GM19023 (cell line): ENCODE data around the gene LYL1.

Source experiments
- ATAC-seq: cut with Tn5 transposase; IDR thresholded peaks from one replicate; pipeline ENCODE4 v1.9.1; 2021; ENCODE audit warnings: mild to moderate bottlenecking, moderate library complexity; ENCODE audit not compliant: unreplicated experiment

The LYL1 gene

DNA sequence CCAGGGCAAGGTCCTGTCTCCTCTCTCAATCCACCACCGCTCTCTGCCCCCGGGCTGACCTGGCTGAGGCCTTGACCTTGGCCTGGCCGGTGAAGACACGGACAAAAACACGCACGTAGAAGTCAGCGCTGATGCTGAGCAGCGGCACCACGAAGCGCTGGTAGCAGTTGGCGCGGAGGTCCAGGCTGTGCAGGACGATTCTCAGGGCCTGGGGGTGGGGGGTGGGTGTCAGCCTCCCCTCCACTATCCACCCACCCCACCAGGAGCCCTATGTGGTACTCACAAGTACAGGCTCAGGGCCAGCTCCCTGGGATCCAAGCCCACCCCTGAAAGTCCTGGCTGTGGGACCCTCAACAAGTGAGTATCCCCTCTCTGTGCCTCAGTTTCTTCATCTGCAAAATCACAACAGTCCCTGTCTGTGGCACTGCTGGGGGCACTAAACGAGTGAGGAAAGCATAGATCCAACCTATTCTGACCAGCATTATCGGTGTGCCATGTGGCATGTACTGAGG, 7.5 kb upstream of the LYL1 start:
- ATAC-seq: no peak

DNA sequence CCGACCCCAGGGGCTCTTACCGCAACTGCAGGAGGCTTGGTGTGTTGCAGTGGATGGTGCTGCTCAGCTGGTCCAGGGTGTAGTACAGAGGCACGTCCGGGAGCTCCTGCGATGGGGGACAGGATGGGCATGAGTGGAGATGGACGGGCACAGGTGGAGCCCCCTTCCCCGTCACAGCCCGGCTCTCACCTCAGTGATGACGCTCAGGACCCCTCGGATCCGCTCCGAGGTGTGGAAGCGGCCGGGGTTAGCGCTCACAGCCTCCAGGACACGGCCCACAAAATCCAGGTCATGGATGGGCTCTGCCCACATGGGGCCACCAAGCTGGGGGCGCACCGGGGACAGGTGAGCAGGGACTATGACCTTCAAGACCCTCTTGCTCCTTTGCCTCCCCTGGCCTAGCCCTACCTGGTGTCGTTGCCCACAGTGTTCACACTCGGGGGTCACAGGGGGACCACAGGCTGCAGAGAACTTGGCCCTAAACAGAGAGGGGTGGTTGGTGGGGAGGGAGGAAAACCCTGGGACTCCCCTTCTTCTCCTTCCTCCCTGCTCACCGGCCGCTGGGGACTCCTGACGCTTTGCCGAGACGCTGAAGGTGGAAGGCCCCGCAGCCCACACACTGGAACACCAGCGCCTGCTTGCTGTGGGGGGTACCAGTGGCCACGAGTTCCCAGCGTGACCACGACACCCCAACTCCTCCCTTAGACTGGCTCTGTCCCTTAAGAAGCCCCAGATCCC, 6.9 kb upstream of the LYL1 start:
- ATAC-seq: no peak

DNA sequence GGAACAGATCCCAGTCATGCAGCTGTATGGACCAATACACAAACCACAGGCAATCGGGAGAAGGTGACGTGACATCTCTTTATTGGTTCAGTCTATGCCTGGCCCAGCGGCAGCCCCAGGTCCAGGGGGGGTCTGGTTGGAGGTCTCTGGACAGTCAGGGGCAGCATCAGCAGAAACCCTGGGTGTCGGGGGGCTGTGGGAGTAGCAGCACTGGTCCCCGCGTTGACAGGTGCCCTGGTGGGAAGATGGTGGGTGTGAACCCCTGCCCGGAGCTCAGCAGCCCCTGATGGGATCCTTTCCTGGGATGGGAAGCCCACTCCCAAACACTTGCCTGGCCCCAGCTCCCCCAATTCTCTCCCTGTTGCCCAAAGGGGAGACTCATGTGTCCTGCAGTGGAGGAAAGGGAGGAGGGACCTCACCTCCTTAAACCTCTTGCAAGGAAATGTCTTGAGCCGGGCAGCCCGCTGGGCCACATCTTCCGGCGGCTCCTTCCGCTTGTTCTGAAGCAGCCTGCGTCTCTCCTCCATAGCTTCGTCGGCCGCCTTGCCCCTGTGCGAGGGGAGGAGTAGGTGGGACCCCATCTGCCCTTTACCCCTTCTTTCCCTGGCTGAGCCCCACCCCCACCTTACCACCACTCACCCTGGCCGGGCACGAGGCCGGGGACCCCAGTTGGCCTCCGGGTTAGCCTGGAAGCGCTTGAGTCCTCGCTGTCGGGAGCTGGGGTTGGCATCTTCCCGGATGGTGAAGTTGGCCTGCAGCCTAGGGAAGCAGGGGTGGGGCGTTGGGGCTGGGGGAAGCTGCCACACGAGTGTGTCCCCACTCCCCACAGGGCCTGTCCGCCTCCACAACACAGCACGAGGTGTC, 2.4 kb upstream of the LYL1 start:
- no peak for ATAC-seq

DNA sequence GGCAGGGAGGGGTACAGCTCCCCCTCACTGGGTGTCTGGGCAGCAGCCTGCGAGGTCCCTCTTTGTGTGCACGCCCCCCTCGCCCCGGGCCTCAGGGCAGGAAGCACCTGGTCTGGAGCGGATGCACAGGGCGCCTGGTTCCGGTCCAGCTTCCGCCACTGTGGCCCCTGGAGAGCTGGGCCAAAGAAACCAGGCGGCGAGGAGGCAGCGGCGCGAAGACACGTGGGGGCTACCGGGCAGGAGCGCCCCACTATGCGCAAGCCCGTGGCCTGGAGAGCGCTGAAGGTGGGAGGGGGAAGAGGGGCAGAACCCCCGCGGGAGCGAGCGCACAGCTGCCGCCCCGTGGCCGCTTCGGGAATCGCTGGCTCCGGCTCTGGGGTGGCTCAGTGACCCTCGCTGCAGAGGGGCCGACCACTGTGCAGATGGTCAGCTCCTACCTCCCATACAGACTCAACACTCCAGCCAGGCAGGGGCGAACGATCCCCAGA, 1.7 kb upstream of the LYL1 start:
- no peak for ATAC-seq

DNA sequence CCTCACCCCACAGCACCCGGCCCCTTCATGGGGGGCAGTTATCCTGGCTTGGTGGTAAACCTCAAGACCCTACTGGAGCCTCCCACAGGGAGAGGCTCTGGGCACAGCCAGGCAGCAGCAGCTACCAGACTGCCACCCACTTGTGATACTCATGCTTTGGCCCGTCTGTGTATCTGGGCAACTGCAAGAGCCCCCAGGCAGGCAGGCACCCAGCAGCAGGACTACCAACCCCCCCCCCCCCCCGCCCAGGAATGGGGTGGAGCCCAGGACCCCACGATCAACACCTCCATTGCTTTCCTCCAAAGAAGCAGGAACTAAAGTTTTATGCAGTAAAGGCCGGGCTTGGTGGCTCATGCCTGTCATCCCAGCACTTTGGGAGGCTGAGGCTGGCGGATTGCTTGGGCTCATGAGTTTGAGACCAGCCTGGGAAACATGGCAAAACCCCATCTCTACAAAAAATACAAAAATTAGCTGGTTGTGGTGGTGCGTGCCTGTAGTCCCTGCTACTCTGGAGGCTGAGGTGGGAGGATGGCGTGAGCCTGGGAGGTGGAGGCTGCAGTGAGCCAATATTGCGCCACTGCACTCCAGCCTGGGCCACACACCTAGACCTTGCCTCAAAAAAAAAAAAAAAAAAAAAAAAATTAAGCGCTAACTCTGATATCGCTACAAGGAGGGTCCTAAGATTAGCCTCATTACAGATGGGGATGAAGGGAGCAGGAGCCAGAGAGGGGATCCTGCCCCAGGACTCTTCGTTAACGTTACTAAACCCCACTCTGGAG, 1.1 kb upstream of the LYL1 start:
- ATAC-seq: no peak

DNA sequence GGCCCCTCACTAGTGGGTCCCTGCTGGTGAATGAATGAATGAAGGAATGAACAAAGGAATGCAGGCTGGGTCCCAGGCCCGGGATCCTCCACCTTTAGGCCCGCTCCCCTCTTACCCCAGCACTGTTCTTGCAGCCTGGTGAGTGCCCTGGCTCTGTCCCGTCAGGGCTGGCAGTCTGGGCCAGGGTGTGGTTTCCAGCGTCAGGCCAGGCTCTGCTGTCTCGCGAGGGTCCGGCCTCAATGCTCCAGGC, 317 bp downstream of the LYL1 start:
- ATAC-seq: no peak

DNA sequence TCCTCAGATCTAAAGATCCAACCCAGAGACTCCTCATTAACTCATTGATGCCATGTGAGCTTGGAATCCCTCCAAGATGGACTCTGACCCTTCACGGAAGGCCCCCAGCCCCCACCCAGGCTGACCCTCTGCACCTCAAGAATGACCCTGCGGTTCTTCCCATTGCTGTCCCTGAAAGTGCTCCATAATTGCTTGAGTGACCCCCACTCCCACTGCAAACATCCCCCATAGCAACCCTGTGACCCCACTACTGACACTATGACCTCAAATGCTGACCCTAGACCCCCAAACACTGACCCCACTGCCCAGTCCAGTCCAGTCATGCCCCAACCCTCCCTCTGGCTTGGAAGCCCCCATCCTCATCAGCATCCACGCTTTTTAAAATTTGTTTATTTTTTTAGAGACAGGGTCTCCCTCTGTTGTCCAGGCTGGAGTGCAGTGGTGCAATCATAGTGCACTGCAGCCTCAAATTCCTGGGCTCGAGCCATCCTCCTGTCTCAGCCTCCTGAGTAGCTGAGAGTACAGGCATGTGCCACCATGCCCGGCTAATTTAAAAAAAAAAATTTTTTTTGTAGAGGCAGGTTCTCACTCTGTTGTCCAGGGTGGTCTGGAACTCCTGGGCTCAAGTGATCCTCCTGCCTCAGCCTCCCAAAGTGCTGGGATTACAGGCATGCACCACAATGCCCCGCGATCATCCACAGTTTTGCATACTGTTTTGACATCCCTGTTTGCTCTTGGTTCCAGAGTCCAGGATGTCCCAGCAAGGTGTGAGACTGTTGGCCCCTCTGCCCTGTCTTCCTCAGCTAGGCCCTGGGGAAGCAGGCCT, 855 bp downstream of the LYL1 start:
- ATAC-seq: no peak

DNA sequence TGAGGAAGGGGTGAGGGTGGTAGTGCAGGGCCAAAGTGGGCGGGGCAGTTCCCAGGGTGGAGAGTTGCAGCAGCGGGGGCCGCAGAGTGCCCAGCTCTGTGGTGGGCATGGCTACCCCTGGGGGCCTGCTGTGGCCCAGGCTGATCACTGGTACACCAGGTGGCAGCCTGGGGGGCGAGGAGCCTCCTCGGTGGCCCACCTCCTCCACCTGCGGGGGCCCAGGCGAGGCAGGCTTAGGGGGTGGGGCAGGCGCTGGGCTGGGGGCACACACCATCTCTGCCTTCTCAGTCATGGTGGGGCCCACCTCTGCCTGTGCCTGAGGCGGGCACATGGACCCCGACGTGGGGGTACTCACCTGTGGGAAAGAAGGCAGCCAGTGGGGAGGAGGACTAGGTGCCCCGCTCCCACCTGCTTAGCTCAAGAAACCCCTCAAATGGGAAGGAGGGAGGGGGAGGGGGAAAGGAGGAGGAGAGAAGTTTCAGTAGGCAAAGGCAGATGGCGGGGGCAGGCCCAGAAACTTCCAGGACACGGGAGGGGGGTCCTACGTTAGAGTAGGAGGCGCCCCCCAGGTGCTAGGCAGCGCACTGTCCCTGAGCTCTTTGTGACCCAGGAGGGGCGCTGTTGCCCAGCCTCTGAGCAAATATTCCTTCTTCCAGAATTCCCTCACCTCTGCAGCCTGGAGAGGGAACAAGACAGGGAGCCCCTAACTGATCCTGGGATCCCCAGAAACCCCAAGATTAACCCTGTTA, 1.6 kb downstream of the LYL1 start:
- no peak for ATAC-seq

DNA sequence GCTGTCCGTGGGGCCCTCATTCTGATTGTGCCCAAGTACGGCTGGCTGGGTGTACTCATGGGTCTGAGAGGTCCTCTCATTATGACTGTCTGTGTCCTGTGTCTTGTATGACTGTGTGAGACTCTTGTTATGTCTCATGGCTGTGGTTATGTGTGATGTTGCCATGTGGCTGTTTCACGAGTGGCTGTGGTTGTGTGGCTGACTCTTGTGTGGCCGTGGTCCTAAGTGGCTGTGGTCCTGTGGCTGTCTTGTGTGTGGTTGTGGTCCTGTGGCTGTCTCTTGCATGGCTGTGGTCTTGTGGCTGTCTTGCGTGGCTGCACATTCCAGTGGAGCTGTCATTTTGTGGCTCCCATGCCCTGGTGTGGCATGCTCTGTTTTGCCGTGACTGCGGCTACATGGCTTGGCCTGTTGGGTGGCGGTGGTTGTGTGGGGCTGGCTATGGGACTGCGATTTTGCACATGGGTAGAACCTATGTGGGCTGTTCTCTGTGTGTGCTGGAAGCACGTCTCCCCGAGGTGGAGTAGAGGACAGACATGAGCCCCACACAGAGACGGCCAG, 2.5 kb downstream of the LYL1 start:
- no peak for ATAC-seq

DNA sequence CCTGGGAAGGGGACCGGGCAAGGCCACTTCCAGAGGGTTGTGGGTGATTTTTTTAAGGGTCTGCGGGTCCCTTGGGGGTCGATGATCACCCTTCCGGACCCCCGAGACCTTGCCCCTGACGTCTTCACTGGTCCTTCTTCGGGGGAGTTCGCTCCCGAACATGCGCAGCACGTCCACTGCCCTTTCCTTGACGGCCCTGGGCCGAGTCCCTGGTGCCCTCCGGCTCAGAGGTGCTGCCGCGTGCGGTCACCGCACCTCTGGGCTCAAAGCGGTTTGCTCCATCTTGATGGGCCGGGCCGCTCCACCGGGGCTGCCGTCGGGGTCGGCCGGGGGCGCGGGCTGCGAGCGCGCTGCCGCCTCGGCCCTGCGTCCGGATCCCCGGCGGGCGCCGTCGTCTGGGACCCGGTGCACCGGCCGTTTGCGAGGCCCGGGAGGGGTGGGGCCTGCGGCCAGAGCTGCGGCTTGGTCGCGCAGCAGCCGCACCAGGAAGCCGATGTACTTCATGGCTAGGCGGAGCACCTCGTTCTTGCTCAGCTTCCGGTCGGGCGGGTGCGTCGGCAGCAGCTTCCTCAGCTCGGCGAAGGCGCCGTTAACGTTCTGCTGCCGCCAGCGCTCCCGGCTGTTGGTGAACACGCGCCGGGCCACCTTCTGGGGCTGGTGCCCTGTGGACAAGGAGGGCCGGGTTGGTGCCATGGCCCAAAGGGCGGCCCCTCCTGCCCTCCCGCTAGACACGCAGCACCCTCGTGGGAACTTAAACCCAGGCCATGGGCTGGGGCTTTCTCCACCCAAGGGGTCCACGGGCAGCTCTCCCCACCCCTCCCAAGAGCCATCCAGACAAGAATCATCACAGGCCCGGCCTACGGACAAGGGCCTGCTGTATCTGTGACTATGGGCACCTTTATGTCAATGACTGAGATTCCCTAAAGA, 3.3 kb downstream of the LYL1 start:
- no peak for ATAC-seq

DNA sequence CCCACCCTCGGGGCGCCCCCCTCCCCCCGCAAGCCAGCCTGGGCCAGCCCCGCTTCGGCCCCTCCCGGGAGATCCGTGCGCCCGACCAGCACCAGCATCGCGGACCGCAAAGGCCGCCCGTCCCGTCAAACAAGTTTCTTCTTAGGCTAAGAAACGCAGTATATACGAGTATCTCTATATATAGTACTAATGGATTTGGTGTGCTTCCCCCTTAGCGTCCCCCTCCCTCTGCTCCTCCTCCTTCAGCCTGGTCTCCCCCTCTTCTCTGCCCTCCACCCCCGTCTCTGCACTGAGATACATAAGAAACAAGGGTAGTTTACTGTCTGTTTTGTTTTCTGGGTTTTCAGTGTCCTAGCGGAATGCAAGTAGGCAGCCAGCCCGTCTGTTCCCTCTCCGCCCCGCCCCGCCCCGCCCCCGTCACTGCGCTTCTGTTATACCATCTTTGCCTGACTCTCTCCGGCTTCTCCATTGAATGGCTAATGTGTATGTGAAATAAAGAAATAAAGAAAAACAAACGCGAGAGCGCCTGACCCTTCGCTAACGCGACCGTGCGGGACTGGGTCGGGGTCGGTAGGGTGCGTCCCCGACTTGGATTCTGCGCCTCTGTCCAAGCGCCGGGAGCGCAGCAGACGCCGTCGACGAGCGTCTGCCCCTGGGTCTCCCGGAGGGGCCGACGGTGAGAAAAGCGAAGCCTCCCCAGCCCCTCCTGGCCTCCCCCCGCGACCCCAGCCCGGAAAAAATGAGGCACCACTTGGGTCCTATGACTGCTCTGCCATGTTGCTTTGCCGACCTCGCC, 4.2 kb downstream of the LYL1 start:
- no peak for ATAC-seq

DNA sequence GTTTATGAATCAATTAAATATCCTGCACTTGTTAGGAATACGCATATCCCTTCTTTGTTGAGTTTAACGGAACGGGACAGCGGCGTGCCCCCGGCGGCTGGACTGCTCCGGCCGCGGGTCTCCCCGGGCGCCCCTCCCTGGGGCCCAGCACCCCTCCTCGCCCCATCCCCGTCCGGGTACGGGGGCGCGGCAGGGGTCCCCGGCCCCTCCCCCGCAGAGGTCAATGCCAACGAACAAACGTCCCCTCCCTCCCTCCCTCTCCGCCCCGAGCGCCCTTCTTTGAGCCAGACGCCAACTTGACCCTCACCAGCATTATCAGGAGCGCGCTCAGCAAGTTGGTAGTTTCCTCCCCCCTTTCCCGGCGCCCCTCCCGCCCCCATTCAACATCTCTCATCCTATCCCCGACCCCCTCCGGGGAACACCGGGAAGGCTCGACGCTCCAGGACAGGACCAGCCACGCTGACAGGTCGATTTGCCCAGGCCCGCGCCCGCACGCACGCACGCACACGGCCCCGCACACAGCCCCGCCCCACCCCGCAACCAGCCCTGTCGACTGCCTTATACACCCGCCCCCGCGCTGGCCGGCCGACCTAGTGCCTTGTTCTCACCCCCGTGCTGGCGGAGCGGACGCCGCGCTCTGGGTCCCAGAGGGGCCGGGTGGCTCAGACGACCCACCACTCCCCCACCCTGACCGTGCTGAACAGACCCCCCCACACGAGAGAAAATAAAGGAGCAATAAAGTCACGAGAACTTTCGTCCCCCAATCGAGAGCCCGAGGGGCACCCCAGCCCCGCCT, 5.0 kb downstream of the LYL1 start:
- ATAC-seq: no peak

DNA sequence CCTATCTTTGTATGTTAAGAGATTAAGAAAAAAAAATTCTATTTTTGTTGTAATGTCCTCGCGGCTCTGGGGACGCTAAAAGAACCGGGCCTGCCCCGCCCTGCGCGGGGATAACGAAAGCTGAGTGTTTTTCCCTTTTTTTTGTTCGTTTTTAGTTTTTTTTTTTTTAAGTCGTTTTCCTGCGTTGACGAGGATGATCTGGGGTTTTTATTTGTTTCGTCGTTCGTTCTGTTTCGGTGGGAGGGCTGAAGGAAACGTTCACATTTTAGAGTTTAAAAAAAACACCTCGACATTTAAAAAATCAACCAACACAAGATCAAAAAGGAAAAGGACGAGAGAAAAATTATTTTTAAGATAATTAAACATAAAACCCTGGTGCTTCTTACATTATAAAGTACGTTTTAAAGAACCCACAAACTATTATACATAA, 5.6 kb downstream of the LYL1 start:
- ATAC-seq: no peak

DNA sequence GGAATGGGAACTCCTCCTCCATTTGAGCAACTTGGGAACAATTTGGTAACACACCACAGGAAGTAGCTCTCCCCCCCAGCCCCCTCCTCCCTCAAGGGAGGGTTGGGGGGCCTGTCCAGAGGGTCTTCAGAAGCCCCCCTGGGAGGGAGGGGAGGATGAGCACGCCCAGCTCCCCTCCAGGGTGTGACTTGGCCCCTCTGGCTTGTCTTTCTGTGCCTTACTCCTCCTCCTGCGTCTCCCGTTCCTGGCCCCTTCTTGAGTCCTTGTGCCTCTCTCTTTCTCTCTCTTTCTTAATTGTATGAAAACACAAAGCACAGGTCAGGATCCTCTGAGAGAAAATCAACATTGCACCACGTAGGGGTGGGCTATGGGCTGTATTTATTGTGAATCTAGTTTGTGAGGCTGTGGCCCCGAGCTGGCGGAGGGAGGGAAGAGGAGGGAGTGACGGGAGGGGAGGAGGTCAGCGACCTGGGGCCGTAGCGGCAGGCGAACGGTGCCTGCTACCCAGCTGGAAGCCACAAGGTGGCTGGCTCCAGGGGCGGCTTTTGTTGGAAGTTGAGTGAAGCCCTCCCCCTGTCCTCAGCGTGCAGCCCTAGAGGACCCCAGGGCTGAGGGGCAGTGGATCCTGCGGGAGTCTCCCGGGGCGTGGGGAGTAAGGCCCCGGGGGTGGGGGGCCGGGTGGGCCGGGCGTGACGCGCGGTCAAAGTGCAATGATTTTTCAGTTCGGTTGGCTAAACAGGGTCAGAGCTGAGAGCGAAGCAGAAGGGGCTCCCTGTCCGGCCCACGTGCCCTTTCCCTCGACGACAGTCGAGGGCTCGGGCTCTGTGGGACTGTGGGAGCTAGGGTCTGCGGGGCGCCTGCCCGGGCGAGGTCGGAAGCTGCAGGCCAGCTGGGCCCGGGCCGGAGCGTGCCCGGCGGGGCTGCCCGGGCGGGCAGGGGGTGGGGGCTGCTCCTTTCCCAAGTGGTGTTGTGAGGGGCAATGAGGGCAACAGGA, 6.4 kb downstream of the LYL1 start:
- no peak for ATAC-seq

DNA sequence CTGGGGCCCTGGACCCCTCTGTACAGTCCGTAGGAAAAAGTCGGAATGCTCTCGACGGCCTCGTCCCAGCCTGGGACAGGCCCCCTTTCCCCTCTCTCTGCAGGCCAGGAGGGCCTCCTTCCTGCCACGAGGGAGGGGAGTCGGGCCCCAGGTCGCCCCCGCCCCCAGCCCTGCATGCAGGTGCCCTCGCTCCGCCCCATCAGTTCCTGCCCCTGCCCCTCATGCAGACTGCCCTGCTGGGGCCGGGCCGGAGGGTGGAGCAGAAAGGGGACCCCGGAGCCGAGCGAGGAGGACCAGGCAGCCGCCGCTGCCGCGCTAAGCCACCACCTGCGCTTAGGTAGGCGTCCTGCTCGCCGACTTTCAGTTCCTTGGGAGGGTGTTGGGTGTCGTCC, 7.3 kb downstream of the LYL1 start:
- no peak for ATAC-seq
